ENCODE data around the gene CCDC102A. TPM values are rescaled to one million over a fixed set of nuclear protein-coding genes. Genes with fewer than 3 reads are reported as not detected.
A peak's percentile ranks its signal among the peaks of the same experiment; 100 is the strongest.

Gene CCDC102A
- total and polyA plus RNA-seq, 9 of the 15 experiments (the other 6 are each of a cell fraction or from before 2014, with no cell fraction given) = 0.03 to 4.9 (median 1.4) TPM

- no peak for TF ChIP-seq RBM17 (IDR thresholded peaks at IDR 0.05; ENCODE audit: borderline replicate concordance, low read depth, low read length)
These were observed 4.6 kb downstream of the CCDC102A start (continued) for GRCh38 chr16:57531635-57532265.

- no peak for TF ChIP-seq CBFA2T3 (IDR thresholded peaks at IDR 0.05)
- no peak for TF ChIP-seq STAT5A (IDR thresholded peaks at IDR 0.05; ENCODE audit: borderline replicate concordance, low read length)
- TF ChIP-seq POLR2G (IDR thresholded peaks at IDR 0.05; ENCODE audit: low read depth, low read length) = no peak
- TF ChIP-seq ZNF592 (IDR thresholded peaks at IDR 0.05) = no peak
- TF ChIP-seq SPI1 (IDR thresholded peaks at IDR 0.05; ENCODE audit: borderline replicate concordance, low read depth, low read length) = peak; percentile 58; the same call in 1 of the 2 replicates
- no peak for TF ChIP-seq NFE2 (IDR thresholded peaks at IDR 0.05; ENCODE audit: low read depth)
- FAIRE-seq (no peak), DNase-seq (ENCODE audit: extremely low read depth in 1 of 4, low spot score in 3 of 4) (peak in 1 of 4 experiments; percentile 4), ATAC-seq (no peak)
- ChIA-PET CTCF (ENCODE audit: low intra/inter-chr PET ratio) (no interaction called here), POLR2A (no interaction called here)
- Histone ChIP-seq H3K4me3 (no peak overlapping the region), H3K9me3 (replicated peaks; ENCODE audit: control insufficient read depth, insufficient read depth, low read depth, low read length) (no peaks in the 10 kb centered on the region), H3K9me1 (ENCODE audit: control insufficient read depth, insufficient read depth, low read length) (no peaks in the 10 kb centered on the region), H2AFZ (ENCODE audit: low read depth, low read length) (no peak overlapping the region), H3K36me3 (ENCODE audit: control insufficient read depth, insufficient read depth, low read length) (no peaks in the 10 kb centered on the region), H3K79me2 (ENCODE audit: control insufficient read depth, insufficient read depth, low read length) (no peaks in the 10 kb centered on the region), H3K27me3 (ENCODE audit: control insufficient read depth in 2 of 2, insufficient read depth in 2 of 2, low read length in 2 of 2) (no peaks in the 10 kb centered on the region; a peak in 1 of 5 replicates), H3K4me2 (ENCODE audit: insufficient read depth, low read length) (no peak overlapping the region), H3K4me1 (replicated peaks in 1 of 2; ENCODE audit: control insufficient read depth in 2 of 2, insufficient read depth in 2 of 2, low read length in 2 of 2) (peaks cover 27 to 56% of the 10 kb centered on the region in 2 experiments), H3K27ac (ENCODE audit: extremely low read depth, low read depth, low read length) (no peak overlapping the region), H3K9ac (ENCODE audit: insufficient read depth in 1 of 2, low read depth in 2 of 2, low read length in 2 of 2) (no peak overlapping the region; a peak in 1 of 4 replicates), H4K20me1 (replicated peaks; ENCODE audit: control insufficient read depth, insufficient read depth, low read length) (no peaks in the 10 kb centered on the region)
- intact Hi-C loops (cut with micrococcal nuclease) = no loop called here
- WGBS (ENCODE audit: insufficient coverage, low coverage, missing lambda C conversion rate) = 31% methylated on average over 3 of the region's 3 CpGs
- no TSS peak for BruUV-seq (replicated peaks)
- in situ Hi-C loops (cut with MboI) = no loop called here
These were observed 5.2 kb downstream of the CCDC102A start for GRCh38 chr16:57531253-57531575.

All from K562 (cell line).